HCEC 1CT (cell line): ENCODE results near the gene CSNK2B.

Source experiments
- DNase-seq: peaks from one replicate; pipeline ENCODE4 v3.0.0-alpha.2; 2017

Gene CSNK2B

DNA sequence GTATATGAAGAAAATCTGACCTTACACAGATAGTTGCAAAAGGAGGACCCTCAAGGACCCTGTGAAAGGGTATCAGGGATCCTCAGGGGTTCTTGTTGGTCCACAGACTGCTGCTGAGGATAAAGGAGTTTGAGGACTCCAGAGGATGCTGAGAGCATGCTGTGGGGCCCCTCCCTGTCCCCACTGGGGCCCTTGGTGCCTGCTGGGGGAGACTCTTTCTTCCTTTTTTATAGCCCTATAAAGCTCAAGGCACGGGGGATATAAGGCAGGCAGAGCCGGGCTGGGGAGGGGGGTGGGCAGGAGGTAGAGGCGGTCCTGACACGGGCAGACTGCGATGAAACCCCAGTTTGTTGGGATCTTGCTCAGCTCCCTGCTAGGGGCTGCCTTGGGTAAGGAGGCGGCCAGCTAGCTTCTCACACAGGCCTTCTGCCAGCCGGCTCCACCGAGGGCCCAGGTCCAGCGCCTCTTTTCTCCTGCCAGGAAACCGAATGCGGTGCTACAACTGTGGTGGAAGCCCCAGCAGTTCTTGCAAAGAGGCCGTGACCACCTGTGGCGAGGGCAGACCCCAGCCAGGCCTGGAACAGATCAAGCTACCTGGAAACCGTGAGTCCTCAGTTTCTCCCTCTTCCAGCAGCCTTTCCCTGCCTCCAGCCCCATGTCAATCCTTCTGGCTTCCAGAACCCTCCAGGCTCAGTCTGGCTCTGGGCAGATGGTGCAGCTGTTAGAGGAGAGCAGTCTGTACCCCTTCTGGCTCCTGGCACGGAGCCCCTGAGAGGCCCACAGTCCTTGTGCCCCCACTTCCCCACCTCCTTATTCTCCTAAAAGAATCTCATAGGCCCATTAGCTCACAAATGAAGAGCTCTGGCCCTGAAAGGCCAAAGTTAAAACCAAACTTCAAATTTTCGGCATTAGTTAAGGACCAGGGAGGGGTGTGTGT lies 49.4 kb downstream of the CSNK2B start, which contains the start of gene LY6G6D:
Gene LY6G6D, plus strand, starts transcription at position 327 of the 937 bp plus-strand sequence. Its CDS starts 8 bp downstream, at position 335.
- no peak for DNase-seq

- DNase-seq: no peak
Measured at GRCh38 chr6:31717499-31718222, 51.8 kb downstream of the CSNK2B start.

GRCh38 chr6:31718265-31718664 lies 52.4 kb downstream of the CSNK2B start:
- no peak for DNase-seq

DNA sequence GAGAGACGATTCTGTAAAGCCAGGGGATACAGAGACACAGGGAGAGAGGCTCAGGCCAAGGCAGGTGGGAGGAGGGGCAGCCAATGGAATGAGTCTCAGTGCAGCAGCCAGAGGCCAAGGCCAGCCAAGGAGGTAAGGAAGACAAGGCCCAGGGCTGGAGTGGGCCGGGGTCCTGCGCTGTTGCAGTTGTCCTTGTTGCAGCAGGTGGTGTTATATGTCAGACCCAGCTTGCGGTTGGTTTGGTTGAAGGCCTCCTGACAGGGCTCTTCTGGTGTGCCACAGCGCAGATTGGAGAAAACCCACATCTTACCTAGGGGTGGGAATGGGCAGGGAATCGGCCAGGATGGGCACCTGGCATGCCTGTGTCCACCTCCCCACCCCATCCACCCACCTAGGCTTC lies 53.1 kb downstream of the CSNK2B start:
- no peak for DNase-seq
